ENCODE data around the gene NR5A1. TPM values are rescaled to one million over a fixed set of nuclear protein-coding genes. Genes with fewer than 3 reads are reported as not detected.

The NR5A1 gene
- total RNA-seq, result not detected

- DNase-seq, result no peak
- H3K27me3 Mint-ChIP-seq (ENCODE audit: low read depth), result peaks cover 21% of the 10 kb centered on the region
- no peak within 1 kb of the TSS for H3K4me3 Mint-ChIP-seq
- no peaks in the 10 kb centered on the region for H3K9me3 Mint-ChIP-seq
- peaks cover 9% of the 10 kb centered on the region for H3K4me1 Mint-ChIP-seq (ENCODE audit: low read depth)
- intact Hi-C loops (cut with micrococcal nuclease), result no loop called here
- CTCF ChIA-PET, result no interaction called here
- no peak within 1 kb of the TSS for H3K27ac Mint-ChIP-seq
- peaks cover 3% of the 10 kb centered on the region for H3K36me3 Mint-ChIP-seq (ENCODE audit: low read depth)
Observed at GRCh38 chr9:124506931-124507879, at the start of gene NR5A1. NR5A1 (minus strand) TSS chr9:124507399; CDS start chr9:124503395, 4,004 bp downstream.

DNA sequence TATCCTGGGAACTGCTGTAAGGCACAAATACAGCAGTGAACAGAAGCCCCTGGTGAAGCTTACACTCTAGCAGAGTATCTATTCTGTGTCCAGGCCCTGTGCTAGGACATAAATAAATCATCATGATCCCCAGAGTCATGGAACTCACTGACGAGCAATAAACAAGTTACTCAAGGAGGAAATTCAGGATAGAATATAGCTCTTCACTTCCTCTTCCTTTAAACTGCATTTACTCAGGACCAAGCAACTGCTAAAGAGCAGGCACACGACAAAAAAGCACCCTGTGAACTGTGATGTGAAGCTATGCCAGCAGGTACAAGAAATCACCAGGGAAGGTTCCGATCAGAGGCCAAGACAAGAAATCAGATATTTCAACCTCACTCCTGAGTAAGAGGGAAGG is 47.8 kb upstream of the NR5A1 start:
- intact Hi-C loops (cut with micrococcal nuclease), result no loop called here
- DNase-seq, result no peak
- H3K36me3 Mint-ChIP-seq (ENCODE audit: low read depth), result no peaks in the 10 kb centered on the region
- H3K27me3 Mint-ChIP-seq (ENCODE audit: low read depth), result no peaks in the 10 kb centered on the region
- H3K4me3 Mint-ChIP-seq, result no peak overlapping the region
- CTCF ChIA-PET, result no interaction called here
- no peaks in the 10 kb centered on the region for H3K4me1 Mint-ChIP-seq (ENCODE audit: low read depth)
- no peak overlapping the region for H3K27ac Mint-ChIP-seq
- no peaks in the 10 kb centered on the region for H3K9me3 Mint-ChIP-seq

GRCh38 chr9:124553738-124554137 is 46.5 kb upstream of the NR5A1 start:
- CTCF ChIA-PET, result interaction anchor here (0.9 kb wide), 1 partner anchor 154 kb away, joined by 3 read pairs; no protein-coding TSS in a partner anchor
- intact Hi-C loops (cut with micrococcal nuclease), result no loop called here
- no peak overlapping the region for H3K27ac Mint-ChIP-seq
- no peaks in the 10 kb centered on the region for H3K9me3 Mint-ChIP-seq
- H3K36me3 Mint-ChIP-seq (ENCODE audit: low read depth), result no peaks in the 10 kb centered on the region
- H3K27me3 Mint-ChIP-seq (ENCODE audit: low read depth), result no peaks in the 10 kb centered on the region
- peaks cover 6% of the 10 kb centered on the region for H3K4me1 Mint-ChIP-seq (ENCODE audit: low read depth)
- H3K4me3 Mint-ChIP-seq, result no peak overlapping the region
- DNase-seq, result no peak

DNA sequence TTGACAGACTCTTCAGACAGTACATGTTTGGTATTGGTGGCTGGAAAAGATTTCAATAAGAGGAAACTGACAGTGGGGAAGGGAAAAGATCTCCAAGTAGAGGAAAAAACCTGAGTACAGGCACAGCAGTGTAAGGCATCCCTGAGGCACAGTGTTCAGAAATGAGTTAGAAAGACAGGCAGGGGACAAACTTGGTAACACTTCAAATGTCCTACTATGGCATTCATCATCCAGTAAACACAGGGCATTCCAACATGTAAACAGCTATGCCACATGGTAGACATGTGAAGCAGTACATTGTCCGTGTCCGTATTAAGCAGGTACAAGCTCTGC is 45.0 kb upstream of the NR5A1 start:
- no peak overlapping the region for H3K4me3 Mint-ChIP-seq
- no peak for DNase-seq
- H3K27ac Mint-ChIP-seq, result no peak overlapping the region
- CTCF ChIA-PET, result interaction anchor here (0.6 to 4.9 kb wide), 12 partner anchors 15 to 182 kb away, joined by 3 to 31 read pairs (median 4); no protein-coding TSS in a partner anchor
- no peaks in the 10 kb centered on the region for H3K9me3 Mint-ChIP-seq
- intact Hi-C loops (cut with micrococcal nuclease), result loop anchor here (1.0 kb wide), 1 partner anchor 318 kb away; no protein-coding TSS in a partner anchor
- no peaks in the 10 kb centered on the region for H3K36me3 Mint-ChIP-seq (ENCODE audit: low read depth)
- H3K27me3 Mint-ChIP-seq (ENCODE audit: low read depth), result no peaks in the 10 kb centered on the region
- H3K4me1 Mint-ChIP-seq (ENCODE audit: low read depth), result peaks cover 16% of the 10 kb centered on the region

DNA sequence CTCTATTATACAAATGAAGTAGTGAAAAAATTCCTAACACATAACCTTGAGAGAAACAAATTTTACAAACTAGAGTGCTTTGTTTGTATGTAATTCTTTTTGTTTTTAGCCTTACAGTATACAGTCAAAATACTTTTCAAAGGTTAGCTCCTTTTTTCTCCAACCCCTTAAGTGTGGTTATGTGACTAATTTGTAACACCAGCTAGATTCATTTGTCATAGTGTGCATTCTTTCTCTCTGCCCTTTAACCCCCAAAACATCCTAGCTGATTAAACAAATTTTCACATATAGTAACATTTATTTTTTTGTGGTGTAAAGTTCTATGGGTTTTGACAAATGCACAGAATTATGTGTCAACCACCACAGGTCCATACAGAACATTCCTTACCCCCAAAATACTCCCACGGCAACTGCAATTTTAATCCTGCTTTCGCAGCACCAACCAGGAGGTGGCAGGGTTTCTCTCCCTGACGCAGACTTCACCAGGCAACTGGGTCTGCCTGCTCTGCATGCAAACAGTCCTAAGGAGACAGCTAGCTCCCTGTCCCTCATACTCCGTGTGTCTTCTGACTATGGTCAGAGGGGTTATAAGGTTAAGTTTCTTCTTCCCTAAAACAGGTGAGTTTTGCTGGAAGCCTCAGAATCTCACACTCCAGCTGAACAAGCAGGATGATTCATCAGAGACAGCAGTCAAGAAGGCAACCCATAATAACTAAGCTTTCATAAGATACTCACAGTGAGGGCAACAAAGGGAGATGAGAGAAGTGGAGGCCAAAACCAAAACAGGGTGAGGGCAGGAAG is 44.5 kb upstream of the NR5A1 start:
- Mint-ChIP-seq H3K27me3 (ENCODE audit: low read depth) (no peaks in the 10 kb centered on the region), H3K36me3 (ENCODE audit: low read depth) (no peaks in the 10 kb centered on the region), H3K27ac (no peak overlapping the region), H3K4me3 (no peak overlapping the region), H3K9me3 (no peaks in the 10 kb centered on the region), H3K4me1 (ENCODE audit: low read depth) (peaks cover 18% of the 10 kb centered on the region)
- intact Hi-C loops (cut with micrococcal nuclease), result loop anchor here (1.0 to 2.0 kb wide), 4 partner anchors 23 to 319 kb away; no protein-coding TSS in a partner anchor
- CTCF ChIA-PET, result interaction anchor here (0.6 to 4.9 kb wide), 14 partner anchors 10 to 183 kb away, joined by 3 to 31 read pairs (median 4); no protein-coding TSS in a partner anchor
- DNase-seq, result peak; percentile 62

GRCh38 chr9:124550072-124550471 is 42.9 kb upstream of the NR5A1 start:
- Mint-ChIP-seq H3K27me3 (ENCODE audit: low read depth) (no peaks in the 10 kb centered on the region), H3K27ac (no peak overlapping the region), H3K9me3 (no peaks in the 10 kb centered on the region), H3K4me1 (ENCODE audit: low read depth) (peaks cover 19% of the 10 kb centered on the region), H3K4me3 (no peak overlapping the region), H3K36me3 (ENCODE audit: low read depth) (no peaks in the 10 kb centered on the region)
- DNase-seq, result no peak
- CTCF ChIA-PET, result interaction anchor here (4.9 kb wide), 1 partner anchor 13 kb away, joined by 31 read pairs; no protein-coding TSS in a partner anchor
- intact Hi-C loops (cut with micrococcal nuclease), result loop anchor here (2.0 kb wide), 1 partner anchor 25 kb away; no protein-coding TSS in a partner anchor

DNA sequence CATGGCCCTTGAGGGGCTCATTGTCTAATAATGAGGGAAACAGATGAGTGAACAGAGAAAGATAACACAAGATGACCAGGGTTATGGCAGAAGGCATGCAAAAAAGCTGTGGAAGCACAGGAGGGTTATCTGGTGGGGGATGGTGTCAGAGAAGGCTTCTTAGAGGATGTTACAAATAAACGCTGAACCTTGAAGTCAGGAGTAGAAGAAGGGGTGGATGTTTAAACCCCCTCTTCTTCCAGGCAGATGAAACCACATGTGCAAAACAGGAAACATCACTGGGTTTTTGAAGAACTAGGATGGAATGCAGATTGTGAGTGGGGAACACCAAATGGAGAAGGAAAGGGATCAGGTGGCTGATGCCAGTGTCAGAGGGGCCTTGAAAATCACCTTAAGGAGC is 41.8 kb upstream of the NR5A1 start:
- intact Hi-C loops (cut with micrococcal nuclease), result no loop called here
- Mint-ChIP-seq H3K9me3 (no peaks in the 10 kb centered on the region), H3K36me3 (ENCODE audit: low read depth) (no peaks in the 10 kb centered on the region), H3K4me3 (no peak overlapping the region), H3K27ac (no peak overlapping the region), H3K4me1 (ENCODE audit: low read depth) (peaks cover 19% of the 10 kb centered on the region), H3K27me3 (ENCODE audit: low read depth) (no peaks in the 10 kb centered on the region)
- CTCF ChIA-PET, result interaction anchor here (4.9 kb wide), 1 partner anchor 12 kb away, joined by 31 read pairs; no protein-coding TSS in a partner anchor
- no peak for DNase-seq

GRCh38 chr9:124544535-124544934 is 37.3 kb upstream of the NR5A1 start:
- Mint-ChIP-seq H3K27ac (no peak overlapping the region), H3K4me1 (ENCODE audit: low read depth) (peaks cover 19% of the 10 kb centered on the region), H3K27me3 (ENCODE audit: low read depth) (no peaks in the 10 kb centered on the region), H3K36me3 (ENCODE audit: low read depth) (no peaks in the 10 kb centered on the region), H3K4me3 (no peak overlapping the region), H3K9me3 (no peaks in the 10 kb centered on the region)
- DNase-seq, result no peak
- intact Hi-C loops (cut with micrococcal nuclease), result no loop called here
- CTCF ChIA-PET, result interaction anchor here (1.6 kb wide), 1 partner anchor 8 kb away, joined by 5 read pairs; no protein-coding TSS in a partner anchor

- no peak for DNase-seq
- no peaks in the 10 kb centered on the region for H3K9me3 Mint-ChIP-seq
- H3K4me1 Mint-ChIP-seq (ENCODE audit: low read depth), result peaks cover 2% of the 10 kb centered on the region
- no peak overlapping the region for H3K4me3 Mint-ChIP-seq
- no peaks in the 10 kb centered on the region for H3K36me3 Mint-ChIP-seq (ENCODE audit: low read depth)
- CTCF ChIA-PET, result interaction anchor here (0.6 to 1.3 kb wide), 2 partner anchors 11 to 123 kb away, joined by 3 read pairs; no protein-coding TSS in a partner anchor
- H3K27ac Mint-ChIP-seq, result no peak overlapping the region
- no peaks in the 10 kb centered on the region for H3K27me3 Mint-ChIP-seq (ENCODE audit: low read depth)
- intact Hi-C loops (cut with micrococcal nuclease), result no loop called here
Observed at GRCh38 chr9:124541824-124542223, 34.6 kb upstream of the NR5A1 start.

DNA sequence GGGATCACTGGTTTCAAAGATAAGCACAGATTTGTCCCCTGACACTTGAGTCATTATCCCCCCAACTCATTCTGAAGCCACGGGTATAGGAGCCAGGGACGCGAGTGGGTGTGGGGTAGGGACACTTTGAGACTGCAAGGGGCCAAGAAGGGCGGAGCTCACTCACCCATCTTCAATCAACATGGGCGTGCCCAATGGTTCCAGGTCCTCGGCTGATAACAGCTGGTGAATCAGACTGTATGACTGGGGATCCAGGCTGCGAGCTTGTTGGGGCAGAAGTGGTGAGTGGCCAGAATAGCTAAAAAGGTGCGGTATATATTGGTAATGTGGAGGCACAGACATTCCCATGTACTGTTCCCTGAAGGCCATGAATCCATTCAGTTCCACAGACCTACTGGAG is 30.7 kb upstream of the NR5A1 start:
- no peak overlapping the region for H3K4me3 Mint-ChIP-seq
- no peak overlapping the region for H3K27ac Mint-ChIP-seq
- H3K9me3 Mint-ChIP-seq, result no peaks in the 10 kb centered on the region
- intact Hi-C loops (cut with micrococcal nuclease), result loop anchor here (5.0 kb wide), 1 partner anchor 411 kb away; no protein-coding TSS in a partner anchor
- no peaks in the 10 kb centered on the region for H3K27me3 Mint-ChIP-seq (ENCODE audit: low read depth)
- no peak for DNase-seq
- CTCF ChIA-PET, result interaction anchor here (1.0 to 5.2 kb wide), 5 partner anchors 13 to 160 kb away, joined by 3 to 52 read pairs (median 5); no protein-coding TSS in a partner anchor
- no peaks in the 10 kb centered on the region for H3K36me3 Mint-ChIP-seq (ENCODE audit: low read depth)
- H3K4me1 Mint-ChIP-seq (ENCODE audit: low read depth), result no peaks in the 10 kb centered on the region

GRCh38 chr9:124535846-124536245 is 28.6 kb upstream of the NR5A1 start:
- intact Hi-C loops (cut with micrococcal nuclease), result loop anchor here (1.0 to 5.0 kb wide), 4 partner anchors 117 to 409 kb away; partner anchors contain the start of gene PSMB7
- H3K36me3 Mint-ChIP-seq (ENCODE audit: low read depth), result no peaks in the 10 kb centered on the region
- H3K9me3 Mint-ChIP-seq, result no peaks in the 10 kb centered on the region
- DNase-seq, result no peak
- no peaks in the 10 kb centered on the region for H3K4me1 Mint-ChIP-seq (ENCODE audit: low read depth)
- H3K27me3 Mint-ChIP-seq (ENCODE audit: low read depth), result no peaks in the 10 kb centered on the region
- H3K4me3 Mint-ChIP-seq, result no peak overlapping the region
- no peak overlapping the region for H3K27ac Mint-ChIP-seq
- CTCF ChIA-PET, result interaction anchor here (0.7 to 5.2 kb wide), 9 partner anchors 9 to 260 kb away, joined by 3 to 52 read pairs (median 6); partner anchors contain the start of gene PSMB7

GRCh38 chr9:124532897-124533296 is 25.7 kb upstream of the NR5A1 start:
- no peak overlapping the region for H3K4me3 Mint-ChIP-seq
- no peaks in the 10 kb centered on the region for H3K36me3 Mint-ChIP-seq (ENCODE audit: low read depth)
- CTCF ChIA-PET, result interaction anchor here (1.1 kb wide), 1 partner anchor 112 kb away, joined by 4 read pairs; no protein-coding TSS in a partner anchor
- no peak for DNase-seq
- H3K9me3 Mint-ChIP-seq, result no peaks in the 10 kb centered on the region
- no peaks in the 10 kb centered on the region for H3K4me1 Mint-ChIP-seq (ENCODE audit: low read depth)
- H3K27me3 Mint-ChIP-seq (ENCODE audit: low read depth), result no peaks in the 10 kb centered on the region
- intact Hi-C loops (cut with micrococcal nuclease), result no loop called here
- H3K27ac Mint-ChIP-seq, result no peak overlapping the region

All from activated naive CD4-positive, alpha-beta T cell treated with anti-CD3 and anti-CD28 coated beads for 36 hours (primary cell).